GM19372 (cell line): ENCODE measurements around the gene PLCH2.

ENCODE experiments used
- ATAC-seq: cut with Tn5 transposase; IDR thresholded peaks from one replicate; pipeline ENCODE4 v1.9.1; 2021; ENCODE audit warnings: mild to moderate bottlenecking, low read depth, moderate library complexity; ENCODE audit not compliant: unreplicated experiment

PLCH2 gene, protein sequence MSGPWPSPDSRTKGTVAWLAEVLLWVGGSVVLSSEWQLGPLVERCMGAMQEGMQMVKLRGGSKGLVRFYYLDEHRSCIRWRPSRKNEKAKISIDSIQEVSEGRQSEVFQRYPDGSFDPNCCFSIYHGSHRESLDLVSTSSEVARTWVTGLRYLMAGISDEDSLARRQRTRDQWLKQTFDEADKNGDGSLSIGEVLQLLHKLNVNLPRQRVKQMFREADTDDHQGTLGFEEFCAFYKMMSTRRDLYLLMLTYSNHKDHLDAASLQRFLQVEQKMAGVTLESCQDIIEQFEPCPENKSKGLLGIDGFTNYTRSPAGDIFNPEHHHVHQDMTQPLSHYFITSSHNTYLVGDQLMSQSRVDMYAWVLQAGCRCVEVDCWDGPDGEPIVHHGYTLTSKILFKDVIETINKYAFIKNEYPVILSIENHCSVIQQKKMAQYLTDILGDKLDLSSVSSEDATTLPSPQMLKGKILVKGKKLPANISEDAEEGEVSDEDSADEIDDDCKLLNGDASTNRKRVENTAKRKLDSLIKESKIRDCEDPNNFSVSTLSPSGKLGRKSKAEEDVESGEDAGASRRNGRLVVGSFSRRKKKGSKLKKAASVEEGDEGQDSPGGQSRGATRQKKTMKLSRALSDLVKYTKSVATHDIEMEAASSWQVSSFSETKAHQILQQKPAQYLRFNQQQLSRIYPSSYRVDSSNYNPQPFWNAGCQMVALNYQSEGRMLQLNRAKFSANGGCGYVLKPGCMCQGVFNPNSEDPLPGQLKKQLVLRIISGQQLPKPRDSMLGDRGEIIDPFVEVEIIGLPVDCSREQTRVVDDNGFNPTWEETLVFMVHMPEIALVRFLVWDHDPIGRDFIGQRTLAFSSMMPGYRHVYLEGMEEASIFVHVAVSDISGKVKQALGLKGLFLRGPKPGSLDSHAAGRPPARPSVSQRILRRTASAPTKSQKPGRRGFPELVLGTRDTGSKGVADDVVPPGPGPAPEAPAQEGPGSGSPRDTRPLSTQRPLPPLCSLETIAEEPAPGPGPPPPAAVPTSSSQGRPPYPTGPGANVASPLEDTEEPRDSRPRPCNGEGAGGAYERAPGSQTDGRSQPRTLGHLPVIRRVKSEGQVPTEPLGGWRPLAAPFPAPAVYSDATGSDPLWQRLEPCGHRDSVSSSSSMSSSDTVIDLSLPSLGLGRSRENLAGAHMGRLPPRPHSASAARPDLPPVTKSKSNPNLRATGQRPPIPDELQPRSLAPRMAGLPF (N-terminal part only)

DNA sequence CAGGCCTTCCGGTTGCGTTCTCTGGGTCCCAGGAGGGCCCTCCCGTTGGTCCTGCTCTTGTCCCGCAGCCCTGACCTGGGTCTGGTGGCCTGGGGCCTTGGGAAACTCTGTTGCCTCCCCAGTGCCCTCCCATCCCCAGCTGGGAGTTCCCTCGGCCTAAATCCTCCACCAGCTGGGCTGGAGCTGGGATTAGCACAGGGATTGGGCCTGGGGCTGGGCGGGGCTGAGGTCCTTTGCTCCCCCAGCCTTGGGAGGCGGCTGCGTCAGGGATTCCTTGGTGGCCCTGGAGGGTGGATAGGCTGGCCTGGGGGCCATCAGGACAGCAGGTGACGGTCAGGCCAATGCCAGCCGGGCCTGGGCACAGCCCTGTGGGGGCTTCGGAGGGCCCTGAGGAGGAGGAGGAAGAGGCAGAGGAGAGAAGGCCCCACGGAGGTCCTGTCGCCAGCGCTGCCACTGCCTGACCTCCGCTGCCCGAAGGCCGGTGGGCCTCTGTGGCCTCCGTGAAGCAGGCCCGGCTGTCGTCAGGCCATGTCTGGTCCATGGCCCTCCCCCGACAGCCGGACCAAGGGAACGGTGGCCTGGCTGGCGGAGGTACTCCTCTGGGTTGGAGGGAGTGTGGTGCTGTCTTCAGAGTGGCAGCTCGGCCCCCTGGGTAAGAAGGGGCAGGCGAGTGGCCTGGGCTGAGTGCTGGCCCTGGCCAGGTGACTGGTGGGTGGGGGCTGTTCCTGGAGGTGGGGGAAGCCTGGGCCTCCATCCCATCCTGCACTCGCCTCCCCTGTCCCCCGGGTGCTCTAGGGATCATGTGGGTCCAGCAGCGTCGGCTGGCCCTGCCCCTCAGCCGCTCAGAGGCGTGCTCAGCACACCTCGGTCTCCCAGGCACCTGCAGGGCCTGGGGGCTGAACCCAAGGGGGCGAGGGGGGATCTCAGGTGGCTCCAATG lies at the start of gene PLCH2:
Gene PLCH2, plus strand, starts transcription at position 229 of the 939 bp plus-strand sequence. Its CDS starts 300 bp downstream, at position 529.
- ATAC-seq = no peak

DNA sequence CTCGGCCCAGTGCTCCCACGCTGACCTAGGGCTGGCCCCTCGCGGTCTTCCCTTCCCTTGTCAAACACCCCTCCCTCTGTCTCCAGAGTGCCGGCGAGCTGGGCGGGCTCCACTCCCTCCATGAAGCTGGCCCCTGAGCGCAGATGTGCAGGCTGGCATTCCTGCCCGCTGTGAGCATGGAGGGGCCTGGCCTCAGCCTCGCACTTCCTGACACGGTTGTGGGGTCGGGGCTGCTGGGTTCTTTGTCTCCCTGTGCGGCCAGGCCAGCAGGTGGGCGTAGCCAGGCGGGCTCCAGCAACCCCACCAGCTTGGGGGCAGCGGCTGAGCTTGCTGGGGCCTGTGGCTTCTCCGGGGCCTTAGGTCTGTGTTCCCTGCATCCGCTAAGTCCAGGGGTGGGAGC lies 49.5 kb upstream of the PLCH2 start:
- ATAC-seq = no peak

DNA sequence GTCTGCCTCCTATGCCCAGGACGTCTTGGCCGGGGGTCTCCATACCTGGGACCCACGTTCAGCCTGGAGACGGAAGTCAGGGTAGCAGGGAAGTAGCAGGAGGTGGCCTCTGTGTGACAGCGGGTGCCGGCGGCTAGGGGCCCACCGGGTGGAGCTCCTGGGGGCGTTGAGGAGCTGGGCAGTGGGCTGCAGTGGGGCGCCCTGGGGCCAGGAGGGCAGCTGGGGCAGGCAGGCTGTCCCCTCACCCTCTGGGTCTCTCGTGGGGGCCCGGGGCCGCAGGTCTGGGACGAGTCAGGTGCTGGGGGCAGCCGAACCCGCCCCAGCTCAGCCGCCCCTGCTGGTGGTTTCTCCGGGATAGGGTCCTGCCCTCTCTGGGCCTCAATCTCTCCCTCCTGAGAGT lies 49.0 kb upstream of the PLCH2 start:
- ATAC-seq = no peak

DNA sequence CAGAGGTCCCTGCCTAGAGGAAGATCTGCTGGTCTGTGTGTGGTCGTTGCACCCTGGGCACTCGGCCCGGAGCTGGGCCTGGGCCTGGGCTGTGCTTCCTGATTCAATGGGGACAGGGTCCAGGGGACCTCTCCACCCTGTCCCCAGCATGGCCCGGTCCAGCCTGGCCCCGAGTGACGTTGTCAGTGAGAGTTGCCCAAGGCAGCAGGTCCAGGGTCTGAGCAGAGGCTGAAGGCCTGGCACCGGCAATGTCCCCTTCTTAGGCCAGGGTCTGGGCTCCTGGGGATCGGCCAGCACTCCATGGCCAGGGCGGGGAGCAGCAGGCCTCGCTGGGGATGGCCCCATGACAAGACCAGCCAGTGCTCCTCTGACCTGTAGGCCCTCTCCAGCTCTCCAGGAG lies 48.1 kb upstream of the PLCH2 start:
- ATAC-seq = no peak

DNA sequence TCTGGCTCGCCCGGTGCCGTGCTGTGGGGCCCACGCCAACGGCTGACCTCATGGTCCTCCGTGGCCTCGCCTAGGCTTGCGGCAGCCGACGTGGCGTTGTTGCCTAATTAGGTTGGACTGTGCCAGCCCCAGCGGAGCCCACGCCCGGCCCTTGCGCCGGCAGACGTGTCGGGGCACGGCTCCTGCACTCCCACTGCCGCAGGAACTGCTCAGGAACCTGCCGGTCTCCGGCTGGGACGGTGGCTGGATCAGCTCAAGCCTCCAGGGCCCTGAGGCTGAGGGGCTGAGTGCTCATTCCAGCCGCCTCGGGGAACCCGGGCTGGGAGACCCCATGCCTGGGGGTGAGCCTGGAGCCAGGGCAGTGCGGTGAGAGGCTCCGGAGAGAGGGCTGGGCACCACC lies 47.6 kb upstream of the PLCH2 start:
- no peak for ATAC-seq

DNA sequence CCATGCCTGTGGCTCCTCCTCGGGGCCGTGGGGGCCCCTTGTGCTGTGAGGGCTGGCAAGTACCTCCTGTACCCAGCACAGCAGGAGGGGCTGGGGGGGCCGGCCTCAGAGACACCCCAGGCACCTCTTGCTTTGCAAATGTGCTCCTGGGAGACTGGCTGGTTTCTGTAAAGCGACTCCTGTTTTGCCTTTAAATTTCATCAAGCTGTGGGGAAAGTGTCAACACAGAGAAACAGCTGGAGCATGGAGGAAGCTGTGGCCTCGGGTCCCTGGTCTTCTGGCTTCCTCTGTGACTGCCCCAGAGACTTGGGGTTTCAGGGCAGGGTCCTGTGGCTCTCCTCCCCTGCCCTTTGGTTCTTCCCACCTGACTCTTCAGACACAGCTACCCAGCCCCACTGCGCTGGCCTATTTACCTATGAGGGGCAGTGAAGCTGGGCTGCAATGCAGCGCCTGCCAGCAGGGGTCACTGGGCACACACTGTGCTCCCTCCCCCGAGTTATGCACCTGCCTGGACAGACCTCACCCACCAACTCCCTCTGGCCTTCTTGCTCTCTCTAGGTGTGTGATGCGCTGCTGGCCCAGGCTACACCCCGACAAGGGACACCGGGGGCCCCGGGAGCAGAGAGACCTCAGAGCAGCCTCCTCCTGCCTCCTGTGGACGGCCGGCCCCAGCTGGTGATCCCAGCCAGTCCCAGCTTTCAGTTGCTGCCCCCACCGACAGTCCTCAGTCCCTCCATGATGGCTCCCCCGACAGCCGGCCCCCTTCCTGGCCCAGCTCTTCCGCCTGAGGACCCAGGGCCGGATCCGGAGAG lies 46.1 kb upstream of the PLCH2 start:
- no peak for ATAC-seq

DNA sequence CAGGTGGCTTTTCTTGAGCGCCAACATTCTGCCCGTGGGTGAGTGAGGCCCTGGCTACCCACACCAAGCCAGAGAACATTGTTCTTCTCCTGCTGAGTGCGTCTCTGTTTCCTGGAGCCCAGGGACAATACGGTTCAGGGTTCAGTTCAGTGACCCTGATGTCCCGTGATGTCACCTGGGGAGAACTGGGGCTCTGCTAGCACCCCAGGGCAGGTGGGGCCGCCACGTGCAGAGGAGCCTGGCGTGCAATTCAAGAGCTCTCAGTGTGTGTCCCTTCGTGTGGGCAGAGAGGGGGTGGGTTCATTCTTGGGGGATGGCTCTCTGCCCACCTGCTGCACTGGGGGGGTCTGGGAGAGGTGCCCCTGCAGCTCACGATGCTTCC lies 45.5 kb upstream of the PLCH2 start:
- no peak for ATAC-seq

DNA sequence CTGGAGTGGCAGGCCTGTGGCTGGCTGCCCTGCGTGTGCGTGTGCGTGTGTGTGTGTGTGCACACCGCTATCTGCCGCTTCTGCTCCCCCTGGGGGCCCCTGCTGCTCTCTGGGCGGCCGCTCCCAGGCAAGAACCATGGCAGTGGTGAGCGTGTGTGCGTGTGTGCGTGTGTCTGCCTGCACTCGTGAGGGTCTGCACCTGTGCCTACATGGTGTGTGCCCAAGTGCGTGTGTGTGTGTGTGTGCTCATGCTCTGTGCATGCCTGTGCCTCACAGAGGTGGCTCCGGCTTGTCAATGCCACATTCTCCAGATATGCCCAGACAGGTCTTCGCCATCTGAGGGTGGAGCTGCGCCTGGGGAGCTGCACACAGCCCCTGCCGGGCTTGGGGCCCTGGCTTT lies 45.0 kb upstream of the PLCH2 start:
- ATAC-seq = no peak

DNA sequence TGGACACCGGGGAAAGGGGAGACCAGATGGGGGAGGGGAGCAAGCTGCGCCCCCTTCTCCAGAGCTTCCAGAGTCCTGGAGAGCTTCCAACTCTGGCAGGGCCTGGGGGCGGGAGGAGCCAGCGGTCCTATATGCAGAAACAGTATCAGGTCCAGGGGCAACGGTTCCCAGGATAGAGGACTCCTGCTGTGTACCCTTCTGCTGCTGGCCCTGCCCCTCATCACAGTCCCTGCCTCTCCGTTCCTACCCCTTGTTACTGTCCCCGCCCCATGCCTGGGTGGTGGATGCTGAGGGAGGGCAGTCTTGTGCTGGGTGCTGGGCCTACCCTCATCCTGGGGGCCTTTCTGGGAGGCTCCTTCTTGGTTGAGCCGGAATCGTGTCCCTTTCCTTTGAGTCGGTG lies 44.6 kb upstream of the PLCH2 start:
- ATAC-seq = no peak

DNA sequence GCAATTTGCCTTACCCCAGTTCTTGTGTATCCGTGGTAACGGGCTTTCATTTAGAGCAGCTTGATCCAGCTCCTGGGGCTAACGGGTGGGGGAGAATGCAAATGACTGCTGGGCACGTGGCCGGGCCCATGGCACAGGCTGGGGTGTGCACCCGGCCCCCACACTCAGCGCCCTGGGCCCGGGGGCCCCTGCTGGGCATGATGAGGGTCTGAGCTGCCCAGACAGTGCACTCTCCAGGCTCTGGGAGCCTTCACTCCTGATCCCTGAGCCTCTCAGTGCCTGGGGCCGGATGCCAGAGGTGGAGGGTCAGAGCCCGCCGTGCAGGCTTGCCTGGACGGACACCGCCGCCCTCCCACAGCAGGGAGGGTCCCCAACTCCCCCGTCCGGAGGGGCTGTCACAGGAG lies 43.6 kb upstream of the PLCH2 start:
- no peak for ATAC-seq

DNA sequence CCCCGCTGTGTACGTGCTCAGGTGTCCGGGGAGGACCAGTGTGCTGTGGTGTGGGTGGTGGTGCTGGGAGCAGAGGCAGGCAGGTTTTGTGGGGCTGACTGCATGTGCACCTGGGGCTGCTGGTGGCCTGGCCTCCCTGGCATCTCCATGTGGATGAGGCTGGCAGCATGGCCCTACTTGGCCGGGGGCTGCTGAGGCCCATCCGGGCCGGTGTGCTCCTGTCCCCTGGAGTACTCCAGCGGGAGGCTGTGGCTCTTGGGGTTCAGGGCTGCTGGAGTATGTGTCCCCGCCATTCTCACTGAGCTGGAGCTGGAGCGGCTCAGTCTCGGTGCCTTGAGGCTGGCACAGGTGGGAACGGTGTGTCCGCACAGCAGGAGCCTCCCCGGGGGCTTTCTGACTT lies 42.9 kb upstream of the PLCH2 start:
- no peak for ATAC-seq

DNA sequence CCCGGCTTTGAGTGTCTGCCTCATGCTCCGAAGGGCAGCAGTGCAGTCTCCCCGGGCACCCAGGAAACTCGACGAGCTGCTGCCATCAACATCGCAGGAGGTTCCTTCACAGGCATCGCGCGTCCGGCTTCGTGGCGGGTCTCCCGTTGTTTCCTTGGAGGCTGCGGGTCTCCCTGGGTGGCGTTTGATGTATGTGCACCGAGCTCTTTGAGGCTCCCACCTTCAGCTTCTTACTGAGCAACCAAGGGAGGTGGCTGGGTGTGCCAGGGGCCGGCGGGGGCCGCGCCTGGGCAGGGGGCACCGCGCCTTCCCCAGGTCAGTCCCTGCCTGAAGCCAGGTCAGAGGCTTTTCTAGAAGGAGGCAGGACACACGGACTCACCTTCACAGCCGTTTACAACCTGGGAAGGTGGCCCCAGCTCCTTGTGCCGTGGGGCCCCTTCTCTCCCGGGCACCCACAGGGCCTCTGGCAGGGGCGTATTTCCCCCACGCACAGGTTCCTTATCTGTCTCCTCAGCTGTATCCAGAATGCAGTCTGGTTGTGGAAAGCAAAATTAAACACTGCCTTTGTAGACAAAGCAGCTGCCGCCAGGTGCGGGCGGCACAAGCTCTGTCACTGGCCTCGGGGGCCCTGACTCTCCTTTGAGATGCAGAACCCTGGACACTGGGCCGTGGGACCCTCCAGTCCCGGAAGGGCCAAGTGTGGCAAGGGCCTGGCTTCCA lies 42.0 kb upstream of the PLCH2 start:
- ATAC-seq = no peak

DNA sequence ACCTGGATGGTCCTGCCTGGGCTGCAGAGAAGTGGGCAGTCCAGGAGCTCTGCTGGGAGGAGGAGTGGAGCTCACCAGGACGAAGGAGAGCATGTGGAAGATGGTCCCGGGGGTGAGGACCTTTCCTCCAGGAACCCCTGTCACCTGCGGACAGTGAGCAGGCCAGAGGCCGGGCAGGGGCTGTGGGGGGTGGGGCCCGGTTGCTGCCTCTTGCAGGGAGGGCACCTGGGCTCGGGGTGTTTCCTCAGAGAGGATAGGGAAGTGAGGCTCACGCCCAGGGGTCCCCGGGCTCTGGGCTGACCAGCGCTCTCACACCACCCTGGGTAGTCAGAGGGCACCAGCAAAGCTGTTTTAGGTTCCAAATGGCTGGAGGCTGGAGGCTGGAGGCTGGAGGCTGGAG lies 41.0 kb upstream of the PLCH2 start:
- ATAC-seq = no peak

DNA sequence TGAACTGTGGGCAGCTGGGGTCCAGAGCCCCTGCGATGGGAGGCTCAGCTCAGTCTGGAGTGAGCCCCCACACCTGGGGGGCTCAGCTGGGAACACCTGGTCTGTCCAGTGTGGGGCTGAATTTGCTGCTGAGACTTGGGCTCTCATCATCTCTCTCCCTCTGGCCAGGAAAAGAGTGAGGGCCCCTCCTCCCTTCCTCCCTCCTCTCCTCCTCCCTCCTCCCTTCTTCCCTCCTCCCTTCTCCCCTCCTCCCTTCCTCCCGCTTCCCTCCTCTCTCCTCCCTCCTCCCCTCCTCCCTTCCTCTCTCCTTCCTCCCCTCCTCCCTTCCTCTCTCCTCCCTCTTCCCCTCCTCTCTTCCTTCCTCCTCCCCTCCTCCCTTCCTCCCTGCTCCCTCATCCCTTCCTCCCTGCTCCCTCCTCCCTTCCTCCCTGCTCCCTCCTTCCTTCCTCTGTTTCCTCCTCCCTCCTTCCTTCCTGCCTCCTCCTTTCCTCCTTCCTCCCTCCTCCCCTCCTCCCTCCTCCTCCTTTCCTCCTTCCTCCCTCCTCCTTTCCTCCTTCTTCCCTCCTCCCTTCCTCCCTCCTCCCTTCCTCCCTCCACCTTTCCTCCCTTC lies 40.2 kb upstream of the PLCH2 start:
- no peak for ATAC-seq

DNA sequence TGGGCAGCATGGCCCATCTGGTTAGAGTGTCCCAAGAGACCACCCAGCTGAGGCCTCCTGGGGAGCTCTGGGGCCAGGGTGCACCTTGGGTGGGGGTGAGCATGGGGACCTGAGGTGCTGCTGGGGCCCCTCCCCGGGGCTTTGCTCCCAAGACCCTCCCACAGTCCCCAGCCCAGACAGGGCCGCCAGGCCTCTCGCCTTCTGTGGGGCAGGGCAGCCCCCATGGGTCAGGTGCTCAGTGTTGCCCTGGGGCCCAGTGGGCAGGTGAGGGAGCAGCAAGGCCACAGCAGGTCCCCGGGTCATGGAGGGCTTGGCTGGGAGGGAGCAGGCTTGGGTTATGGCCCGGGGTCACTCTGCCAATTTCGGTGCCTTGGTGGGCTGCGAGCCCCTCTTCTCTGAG lies 39.2 kb upstream of the PLCH2 start:
- ATAC-seq = no peak

DNA sequence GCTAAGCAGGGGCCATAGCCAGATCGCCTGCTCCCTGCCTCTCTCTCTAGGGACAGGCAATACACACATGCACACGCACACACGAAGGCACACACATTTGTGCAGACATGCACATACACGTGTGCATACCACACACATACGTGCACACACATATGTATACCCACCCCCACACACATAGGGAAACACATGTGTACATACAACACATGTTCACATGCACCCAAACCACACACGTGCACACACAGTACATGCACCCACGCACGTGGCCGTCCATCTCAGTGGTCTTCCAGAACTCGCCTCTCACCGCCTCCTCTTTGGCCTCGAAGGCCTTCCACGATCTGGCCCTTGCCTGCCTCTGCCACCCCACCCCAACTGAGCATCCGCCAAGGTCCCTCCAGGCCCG lies 38.5 kb upstream of the PLCH2 start:
- no peak for ATAC-seq

DNA sequence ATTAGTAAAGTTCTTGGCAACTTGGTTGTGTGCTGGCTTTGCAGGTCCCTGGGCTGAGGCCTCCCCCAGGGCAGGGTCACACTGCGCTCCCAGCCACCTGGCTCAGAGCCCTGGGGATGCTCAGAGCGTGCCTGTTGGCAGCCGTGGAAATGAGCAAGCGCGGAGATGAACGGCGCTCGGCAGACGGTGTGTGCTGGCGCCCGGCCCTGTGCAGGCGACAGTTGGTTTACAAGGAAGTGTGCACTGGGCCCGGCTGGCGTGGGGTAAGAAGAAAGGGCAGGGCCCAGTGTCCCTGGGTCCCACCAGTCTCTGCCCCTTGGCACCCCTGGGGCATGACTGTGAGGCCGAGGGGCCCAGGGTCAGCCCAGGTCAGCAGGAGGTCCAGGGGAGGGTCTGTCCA lies 38.1 kb upstream of the PLCH2 start:
- no peak for ATAC-seq

DNA sequence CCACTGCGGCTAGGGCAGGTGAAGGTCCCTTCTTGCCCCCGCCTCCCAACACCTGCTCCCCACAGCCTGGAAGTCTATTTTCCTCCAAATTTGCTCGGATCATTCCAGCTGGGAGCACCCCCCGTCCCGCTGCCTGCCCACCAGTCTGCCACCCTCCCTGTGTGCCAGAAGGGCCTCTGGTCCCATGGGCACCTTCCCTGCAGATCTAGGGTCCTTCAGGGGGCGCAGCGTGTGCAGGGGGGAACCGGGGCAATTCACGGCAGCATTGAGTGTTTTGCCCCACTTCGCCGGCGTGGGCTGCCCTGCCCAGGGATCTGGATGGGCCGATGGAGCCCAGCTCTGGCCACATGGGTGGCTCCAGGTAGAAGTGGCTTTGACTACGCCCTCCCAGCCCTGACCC lies 37.4 kb upstream of the PLCH2 start:
- ATAC-seq = no peak
